HG02970 (cell line): Measurements from ENCODE around the gene STEEP1.
"Not testable (repeated sequence)": the region's sequence is repeated elsewhere in the genome, so short reads cannot be mapped to it uniquely, and the experiment has no call there.

Experiments used
- ATAC-seq: cut with Tn5 transposase; IDR thresholded peaks from one replicate; pipeline ENCODE4 v1.9.1; 2021; ENCODE audit warnings: mild to moderate bottlenecking, moderate library complexity, moderate number of reproducible peaks; ENCODE audit not compliant: unreplicated experiment, low FRiP score

Gene STEEP1

DNA sequence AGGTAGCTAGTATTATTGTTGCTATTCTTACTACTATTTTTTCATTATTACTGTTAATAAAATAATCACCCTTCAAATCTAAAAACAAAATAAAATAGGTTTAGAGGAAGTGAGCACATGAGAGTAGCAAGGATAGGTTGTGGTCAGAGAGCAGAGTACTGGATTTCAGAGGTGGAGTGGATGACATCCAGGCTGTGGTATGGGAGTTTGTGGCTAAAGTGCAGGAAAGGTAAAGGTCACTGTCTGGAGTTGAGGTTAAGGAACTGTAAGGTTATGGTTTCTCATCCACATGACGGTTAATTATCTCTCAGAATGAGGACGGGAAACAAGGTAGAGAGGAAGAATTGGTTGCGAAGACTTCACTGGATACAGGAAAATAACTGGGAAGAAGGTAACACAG lies 27.7 kb downstream of the STEEP1 start:
- ATAC-seq: no peak

DNA sequence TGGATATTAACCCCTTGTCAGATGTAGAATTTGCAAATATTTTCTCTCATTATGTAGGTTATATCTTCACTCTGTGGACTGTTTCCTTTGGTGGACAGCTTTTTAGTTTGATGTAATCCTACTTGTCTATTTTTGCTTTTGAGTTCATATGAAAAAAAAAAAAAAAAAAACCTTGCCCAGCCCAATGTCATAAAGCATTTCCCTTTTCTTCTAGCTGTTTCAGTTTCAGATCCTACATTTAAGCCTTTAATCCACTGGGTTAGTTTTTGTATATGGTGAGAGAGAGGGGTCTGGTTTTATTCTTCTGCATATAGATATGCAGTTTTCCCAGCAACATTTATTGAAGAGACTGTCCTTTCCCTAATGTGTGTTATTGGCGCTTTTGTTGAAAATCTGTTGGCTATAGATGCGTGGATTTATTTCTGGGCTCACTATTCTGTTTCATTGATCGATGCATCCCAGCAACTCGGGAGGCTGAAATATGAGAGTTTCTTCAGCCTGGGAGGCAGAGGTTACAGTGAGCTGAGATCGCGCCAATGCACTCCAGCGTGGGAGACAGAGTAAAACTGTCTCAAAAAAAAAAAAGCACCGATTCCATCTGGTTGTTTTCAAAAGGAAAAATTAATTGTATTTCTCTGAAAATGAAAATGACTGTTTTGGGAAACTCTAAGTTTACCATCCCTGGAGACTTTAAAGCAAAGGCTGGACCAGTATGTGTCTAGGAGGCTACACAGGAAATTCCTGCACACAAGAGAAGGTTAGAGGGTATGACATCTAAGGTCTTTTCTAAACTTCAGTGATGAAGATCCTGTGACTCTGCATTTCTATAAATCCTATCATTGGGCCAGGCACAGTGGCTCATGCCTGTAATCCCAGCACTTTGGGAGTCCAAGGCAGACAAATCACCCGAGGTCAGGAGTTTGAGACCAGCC lies 35.6 kb downstream of the STEEP1 start:
- ATAC-seq: no peak

DNA sequence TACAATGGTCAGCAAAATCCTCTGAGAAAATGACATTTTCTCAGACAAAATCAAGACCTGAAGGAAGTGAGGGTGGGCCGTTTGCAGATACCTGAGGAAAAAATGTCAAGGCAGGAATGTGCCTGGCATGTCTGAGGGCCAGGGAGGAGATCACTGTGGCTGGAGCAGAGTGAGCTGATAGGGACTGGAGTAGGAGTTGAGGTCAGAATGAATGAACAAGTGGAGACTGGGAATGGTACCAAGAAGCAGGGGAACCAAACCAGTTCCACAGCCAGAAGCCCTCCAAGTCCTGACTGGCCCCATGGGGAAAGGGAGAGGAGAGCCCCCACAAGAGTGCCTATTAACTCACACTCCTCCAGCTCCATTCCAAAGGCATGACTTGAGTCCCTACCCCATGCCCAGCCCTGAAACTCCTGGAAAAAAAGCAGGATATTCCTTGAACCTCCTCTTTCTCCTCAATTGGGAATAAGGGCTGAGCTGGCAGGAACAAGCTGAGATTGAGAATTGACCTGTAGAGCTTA lies 41.5 kb downstream of the STEEP1 start:
- no peak for ATAC-seq

DNA sequence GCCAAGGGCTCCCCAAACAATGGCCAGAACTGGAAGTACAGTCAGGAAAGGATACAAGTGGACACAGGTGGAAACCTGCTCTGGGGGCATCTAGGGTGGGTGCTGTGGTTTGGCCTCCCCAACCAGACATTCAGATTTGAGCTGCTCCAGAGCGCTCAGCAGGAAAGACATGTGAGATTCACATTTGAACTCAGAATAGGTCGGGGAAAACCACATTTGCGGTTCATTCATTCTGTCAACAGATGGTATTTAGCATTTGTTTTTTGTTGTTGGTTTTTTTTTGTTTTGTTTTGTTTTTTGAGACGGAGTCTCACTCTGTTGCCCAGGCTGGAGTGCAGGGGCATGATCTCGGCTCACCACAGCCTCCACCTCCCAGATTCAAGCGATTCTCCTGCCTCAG lies 44.0 kb downstream of the STEEP1 start:
- no peak for ATAC-seq

DNA sequence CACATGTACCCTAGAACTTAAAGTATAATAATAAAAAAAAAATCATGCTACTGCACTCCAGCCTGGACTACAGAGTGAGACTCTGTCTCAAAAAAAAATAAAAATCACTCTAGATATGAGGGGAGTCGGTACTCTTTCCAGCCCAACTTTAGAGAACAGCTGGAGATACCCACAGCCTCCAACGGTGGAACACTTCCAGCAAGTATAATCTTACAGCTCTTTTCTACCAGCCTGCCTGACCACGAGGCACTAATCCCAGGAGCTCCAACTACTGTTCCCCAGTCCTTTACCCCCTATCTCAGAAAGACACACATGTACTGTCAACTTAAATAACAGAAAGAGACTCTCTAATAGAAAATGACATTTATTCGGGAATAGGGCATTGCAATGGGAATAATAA lies 46.8 kb downstream of the STEEP1 start:
- no peak for ATAC-seq

DNA sequence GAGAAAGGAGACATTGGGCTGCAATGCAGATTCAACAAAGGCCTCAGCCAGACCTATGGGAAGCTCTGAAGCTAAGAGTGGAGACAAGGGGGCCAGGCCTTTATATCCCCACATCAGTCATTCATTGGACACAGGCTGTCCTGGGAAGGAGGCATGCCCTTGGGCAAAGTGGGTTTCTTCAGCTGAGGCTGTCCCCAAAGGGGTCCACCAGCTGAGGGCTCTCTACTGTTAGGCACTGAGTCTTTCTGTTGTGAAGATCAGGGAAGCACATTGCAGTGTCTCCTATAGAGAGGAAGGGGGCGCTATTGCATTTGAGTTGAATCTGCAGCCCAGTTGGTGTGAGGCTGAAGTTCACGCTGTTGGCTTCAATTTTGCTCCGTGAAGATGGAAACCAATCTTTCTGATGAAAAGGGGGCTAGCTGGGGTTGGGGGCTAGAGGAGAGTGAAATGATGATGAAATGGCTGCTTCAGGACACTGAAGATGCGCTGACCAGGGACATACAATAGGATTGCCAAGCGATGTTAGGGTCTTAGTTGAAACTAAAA lies 49.0 kb downstream of the STEEP1 start:
- no peak for ATAC-seq

DNA sequence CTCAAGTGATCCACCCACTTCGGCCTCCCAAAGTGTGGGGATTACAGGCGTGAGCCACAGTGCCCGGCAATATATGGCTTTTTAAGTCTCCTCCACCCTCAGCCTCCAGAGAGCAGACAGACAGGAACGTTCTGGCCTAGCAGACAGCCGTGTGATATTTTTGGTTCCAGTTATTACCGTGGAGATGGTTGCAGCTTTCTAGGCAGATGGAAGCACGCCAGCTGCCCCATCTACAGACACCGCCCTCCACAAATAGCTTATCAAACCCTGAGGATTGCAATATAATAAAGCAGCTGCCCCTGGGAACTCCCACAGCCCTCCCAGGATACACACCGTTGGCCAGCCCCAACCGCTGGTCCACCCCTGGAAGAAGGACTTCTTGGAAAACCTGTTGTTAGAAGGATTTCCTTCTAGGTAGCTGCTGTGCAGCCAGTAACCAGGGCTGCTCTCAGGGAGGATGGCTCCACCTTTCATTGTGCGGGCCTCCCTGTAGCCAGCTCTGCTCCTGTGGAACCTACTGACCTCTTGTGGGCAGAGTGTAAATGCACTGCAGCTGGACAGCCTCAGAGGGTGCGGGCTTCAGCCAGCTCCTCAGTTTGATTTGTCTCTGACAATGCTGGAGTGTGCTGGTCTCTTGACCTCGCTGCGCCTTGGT lies 52.9 kb downstream of the STEEP1 start:
- no peak for ATAC-seq

DNA sequence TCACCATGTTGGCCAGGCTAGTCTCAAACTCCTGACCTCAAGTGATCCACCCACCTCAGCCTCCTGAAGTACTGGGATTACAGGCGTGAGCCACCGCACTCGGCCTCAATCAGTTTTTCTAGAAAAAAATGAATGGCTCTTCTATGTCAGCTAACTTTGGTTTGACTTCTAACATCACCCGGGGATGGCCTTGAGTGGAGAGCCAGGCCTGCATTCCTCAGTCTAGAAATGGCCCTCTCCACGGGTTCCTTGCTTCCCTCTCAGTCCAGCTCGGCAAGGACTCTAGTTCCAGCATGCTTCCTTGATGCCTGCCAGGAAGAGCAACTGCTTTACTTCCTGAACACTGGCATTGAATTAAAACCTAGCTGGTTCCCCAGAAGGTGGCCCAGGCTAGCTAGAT lies 58.0 kb downstream of the STEEP1 start:
- no peak for ATAC-seq

DNA sequence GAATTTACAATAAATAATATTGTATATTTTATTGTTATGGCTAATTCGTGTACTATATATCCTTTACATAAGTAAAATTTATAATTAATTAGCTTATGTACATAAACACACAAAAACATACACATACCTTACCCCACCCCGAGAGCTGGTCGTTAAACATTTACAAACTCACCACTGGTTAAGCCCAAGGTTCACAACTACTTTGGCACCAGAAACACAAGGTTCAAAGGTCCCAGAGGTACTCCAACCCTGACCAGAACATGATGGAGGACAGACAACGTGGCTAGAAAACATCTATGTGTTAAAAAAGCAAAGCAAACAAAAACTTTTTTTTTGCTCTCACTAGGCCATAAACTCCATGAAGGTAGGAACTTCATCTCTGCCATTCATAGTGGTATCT lies 59.3 kb downstream of the STEEP1 start:
- no peak for ATAC-seq

DNA sequence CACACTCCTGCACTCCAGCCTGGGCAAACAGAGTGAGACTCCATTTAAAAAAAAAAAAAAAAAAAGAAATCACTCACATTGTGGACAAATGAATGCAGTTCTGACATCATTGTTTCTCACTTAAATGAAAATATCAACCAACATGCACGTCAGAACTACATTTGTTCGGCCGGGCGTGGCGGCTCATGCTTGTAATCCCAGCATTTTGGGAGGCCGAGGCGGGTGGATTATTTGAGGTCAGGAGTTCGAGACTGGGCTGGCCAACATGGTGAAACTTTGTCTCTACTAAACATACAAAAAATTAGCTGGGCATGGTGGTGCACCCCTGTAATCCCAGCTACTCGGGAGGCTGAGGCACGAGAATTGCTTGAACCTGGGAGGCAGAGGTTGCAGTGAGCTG lies 60.1 kb downstream of the STEEP1 start:
- not testable (repeated sequence) for ATAC-seq

DNA sequence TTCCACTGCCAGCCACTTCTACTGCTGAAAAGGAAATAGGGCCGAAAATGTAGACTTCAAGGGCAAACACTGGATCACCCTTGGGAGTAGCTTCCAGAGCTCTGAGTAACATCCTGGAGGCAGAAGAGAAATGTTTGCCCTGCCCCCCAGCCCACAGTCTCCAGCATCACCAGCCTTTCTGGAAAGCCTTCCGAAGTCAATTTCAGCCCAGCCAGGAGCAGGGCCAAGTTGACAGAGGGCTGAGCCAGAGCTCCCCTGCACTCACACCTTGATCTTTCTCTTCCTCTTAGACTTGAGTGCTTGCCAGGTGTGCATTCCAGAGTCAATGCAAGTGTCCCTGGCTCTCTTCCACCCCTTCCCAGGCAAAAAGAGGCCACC lies 61.7 kb downstream of the STEEP1 start:
- ATAC-seq: no peak

DNA sequence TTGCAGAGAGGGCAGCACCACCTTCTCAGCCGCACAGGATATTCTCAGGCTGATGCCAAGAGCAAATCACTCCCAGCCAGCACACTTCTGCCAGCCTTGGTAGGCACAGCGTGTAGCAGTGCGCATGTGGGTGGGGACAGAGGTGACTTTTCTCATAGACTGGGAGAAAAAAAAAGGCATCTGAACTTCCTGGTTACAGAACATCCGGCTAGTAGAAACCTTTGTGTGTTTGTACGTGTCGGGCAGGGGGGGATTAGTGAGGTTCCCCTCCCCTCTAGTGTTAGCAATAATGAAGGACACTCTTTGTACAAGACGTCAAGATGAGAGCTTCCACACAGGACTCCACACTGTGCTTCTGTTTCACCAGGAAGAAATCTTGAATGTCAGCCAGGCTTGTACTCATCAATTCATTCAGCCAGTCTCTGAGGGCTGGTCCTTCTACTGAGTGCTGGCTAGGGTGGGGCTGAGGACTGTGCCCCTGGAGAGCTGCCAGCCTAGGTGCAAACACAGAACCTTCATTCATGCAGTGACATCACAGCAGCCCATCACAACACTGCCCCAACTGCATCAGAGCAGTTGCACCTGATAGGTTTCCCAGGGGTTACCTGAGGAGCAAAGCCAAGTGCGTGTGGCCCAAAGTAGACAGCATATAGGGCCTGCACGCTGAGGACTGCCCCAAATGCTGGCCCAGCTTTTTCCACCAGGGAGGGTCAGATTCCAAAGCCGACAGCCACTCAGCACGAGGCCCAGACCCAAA lies 62.3 kb downstream of the STEEP1 start:
- ATAC-seq: no peak

DNA sequence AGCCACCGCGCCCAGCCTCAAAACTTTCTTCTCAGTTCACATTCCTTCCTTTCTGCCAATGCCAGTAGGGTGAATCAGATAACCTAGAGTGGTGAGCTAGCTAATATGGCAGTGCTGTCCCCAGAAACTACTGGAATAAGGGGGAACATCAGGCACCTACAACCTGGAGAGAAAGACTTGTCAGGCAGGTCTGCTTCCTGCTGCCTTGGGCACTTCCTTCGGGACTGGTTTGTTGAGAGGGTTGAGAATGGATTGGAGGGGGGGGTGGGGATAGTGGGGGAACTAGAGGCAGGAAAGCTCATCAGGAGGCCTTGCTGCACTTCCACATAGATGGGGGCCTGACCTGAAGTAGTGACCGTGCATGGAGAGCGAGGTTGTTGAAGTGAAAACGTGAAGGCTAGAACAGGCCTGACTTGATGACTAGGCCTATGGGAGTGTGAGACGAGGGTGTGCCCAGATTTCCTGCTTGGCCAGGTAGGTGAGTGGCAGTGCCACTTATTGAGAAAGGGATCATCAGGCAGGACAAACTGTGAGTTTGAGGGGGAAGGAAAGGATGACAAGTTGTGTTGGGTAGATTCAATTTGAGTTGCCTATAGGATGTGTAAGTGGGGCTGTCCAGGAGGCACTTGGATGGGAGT lies 63.6 kb downstream of the STEEP1 start:
- ATAC-seq: no peak

DNA sequence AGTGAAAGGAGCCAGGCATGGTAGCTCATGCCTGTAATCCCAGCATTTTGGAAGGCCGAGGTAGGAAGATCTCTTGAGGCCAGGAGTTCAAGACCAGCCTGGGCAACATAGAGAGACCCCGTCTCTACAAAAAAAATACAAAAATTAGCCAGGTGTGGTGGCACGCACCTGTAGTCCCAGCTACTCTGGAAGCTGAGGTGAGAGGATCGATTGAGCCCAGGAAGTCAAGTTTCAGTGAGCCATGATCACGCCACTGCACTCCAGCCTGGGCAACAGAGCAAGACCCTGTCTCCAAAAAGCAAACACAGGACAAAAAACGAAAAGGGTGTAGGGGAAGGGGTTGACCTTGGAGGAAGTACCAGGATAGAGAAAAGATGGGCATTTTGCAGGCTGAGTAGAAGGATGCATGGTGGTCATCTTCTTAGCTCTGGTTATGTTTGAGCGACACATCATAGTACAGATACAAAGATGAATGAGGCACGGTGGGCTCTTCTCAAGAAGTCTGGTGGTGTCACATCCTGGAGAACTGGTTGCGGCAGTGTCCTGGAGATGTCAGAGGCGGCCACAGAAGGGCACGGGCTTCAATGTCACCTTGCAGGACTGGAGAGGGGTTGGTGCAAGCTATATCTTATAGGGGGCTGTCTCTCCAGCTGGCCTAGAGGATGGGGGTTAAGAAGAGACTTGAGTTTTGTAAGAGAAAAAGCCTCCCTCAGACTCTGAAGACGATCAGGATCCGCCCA lies 65.0 kb downstream of the STEEP1 start:
- no peak for ATAC-seq

DNA sequence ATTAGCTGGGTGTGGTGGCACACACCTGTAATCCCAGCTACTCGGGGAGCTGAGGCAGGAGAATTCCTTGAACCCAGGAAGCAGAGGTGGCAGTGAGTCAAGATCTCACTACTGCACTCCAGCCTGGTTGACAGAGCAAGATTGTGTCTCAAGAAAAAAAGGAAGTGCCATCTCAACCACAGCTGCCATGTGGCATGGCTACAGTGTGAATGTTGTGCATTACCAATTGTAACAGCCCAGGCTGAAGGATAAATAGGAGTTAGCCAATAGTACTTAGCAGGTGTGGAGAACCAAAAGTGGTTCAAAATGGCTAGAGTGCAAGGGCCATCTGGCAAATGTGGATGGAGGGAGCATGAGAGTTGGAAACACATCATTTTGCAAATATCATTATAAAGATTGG lies 68.0 kb downstream of the STEEP1 start:
- ATAC-seq: no peak

DNA sequence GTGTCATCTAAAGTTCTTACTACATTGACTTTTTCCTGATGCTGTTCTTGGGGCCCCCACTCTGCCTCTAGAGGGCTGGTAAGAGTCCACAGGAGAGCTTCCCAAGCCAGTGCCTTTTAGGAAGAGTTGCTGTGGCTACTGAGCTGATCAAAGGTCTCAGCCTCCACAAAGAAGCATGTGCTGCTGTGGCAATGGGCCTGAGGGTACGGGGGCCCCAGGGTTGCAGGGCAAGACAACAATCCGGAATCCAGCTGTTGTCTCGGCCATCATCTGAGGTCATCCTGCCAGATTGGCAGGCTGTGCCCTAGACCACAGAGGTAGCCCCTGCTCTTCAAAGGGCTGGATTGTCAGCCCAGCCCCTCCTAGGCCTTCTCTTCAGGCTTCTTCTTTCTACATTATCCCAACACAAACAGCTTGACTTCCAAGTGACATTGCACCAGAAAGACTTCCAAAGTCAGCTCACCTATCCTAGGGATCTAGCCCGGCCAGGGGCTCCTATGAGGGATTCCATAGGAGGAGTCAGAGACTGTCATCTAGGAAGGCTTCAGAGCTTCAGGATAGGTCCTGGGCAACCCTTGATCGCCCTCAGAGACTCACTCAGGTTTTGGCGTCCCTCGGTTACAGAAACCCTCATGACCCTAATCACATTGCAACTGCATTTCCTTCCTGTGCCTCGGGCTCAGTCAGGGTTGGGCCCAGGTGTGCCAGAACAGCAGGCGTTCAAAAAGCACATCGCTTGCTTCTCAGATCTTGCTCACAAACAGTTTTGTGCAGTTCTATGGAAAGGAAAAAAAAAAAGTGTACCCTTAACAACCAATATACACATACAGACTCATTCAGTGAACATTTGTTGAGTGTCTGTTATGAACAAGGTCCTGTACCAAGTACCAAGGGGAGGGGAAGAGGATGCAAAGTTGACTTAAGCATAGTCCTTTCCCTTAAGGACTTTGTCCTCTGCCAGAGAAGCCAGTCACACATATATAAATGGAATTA lies 69.2 kb downstream of the STEEP1 start:
- ATAC-seq: no peak

DNA sequence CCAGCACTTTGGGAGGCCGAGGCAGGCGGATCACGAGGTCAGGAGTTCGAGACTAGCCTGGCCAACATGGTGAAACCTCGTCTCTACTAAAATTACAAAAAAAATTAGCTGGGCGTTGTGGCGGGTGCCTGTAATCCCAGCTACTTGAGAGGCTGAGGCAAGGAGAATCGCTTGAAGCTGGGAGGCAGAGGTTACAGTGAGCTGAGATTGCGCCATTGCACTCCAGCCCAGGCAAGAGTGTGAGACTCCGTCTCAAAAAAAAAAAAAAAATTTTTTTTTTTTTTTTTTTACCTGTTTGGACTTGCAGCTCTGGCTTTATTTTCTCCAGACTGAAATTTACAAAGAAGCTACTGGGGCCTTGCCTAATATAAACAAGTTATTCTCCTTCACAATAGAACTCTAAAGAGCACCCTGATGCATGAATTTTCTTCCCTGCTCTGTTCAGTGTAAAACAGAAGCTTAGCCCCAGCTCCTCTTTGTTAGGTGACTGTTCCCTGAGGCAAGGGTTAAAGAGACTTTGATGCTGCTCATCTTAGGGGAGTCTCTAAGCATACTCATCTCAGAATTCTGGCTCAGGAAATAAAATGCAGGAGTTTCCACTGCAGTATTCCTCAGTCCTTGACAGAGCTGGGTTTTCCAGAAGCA lies 71.2 kb downstream of the STEEP1 start:
- not testable (repeated sequence) for ATAC-seq

DNA sequence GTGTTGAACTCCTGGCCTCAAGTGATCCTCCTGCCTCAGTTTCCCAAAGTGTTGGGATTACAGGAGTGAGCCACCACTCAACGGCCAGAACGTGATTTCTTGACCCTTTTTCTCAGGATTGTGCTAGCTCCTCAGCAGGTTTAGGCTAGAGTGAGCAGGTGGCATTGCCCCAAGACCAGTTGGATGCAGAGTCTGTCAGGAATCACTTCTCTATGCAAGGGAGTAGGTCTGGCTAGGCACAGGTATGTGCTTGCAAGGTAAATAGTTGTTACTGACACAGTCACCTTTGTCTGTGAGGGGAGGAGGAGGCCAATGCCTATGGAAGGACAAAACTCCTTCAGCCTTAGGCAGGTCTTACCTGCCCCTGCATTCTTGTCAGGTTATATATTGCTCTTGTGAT lies 72.7 kb downstream of the STEEP1 start:
- no peak for ATAC-seq
